Measurements from ENCODE around the gene PIP4K2A.

- TF ChIP-seq POLR2A (IDR thresholded peaks at IDR 0.05) (no peak), CTCF (IDR thresholded peaks at IDR 0.05) (no peak)
These were observed 3.4 kb upstream of the PIP4K2A start for GRCh38 chr10:22717728-22718127.
